Measurements from ENCODE around the gene AGO3.
A peak's percentile ranks its signal among the peaks of the same experiment; 100 is the strongest.
"Not testable (repeated sequence)": the region's sequence is repeated elsewhere in the genome, so short reads cannot be mapped to it uniquely, and the experiment has no call there.

Gene AGO3

GRCh38 chr1:36014722-36015220 is 83.9 kb downstream of the AGO3 start:
- DNase-seq = no peak

- DNase-seq = no peak
Observed at GRCh38 chr1:36016686-36017085, 85.8 kb downstream of the AGO3 start.

- DNase-seq = no peak
Observed at GRCh38 chr1:36023098-36023769, 92.3 kb downstream of the AGO3 start.

GRCh38 chr1:36024024-36024423 is 93.1 kb downstream of the AGO3 start:
- not testable (repeated sequence) for DNase-seq

- no peak for DNase-seq
Observed at GRCh38 chr1:36024847-36025246, 93.9 kb downstream of the AGO3 start.

- no peak for DNase-seq
Observed at GRCh38 chr1:36027766-36028165, 96.9 kb downstream of the AGO3 start.

GRCh38 chr1:36031441-36031840 is 100.5 kb downstream of the AGO3 start:
- no peak for DNase-seq

- DNase-seq = no peak
Observed at GRCh38 chr1:36034692-36035091, 103.8 kb downstream of the AGO3 start.

- no peak for DNase-seq
Observed at GRCh38 chr1:36035154-36035553, 104.2 kb downstream of the AGO3 start.

- DNase-seq = no peak
Observed at GRCh38 chr1:36040238-36040637, 109.3 kb downstream of the AGO3 start.

GRCh38 chr1:36051821-36052220 is 120.9 kb downstream of the AGO3 start:
- no peak for DNase-seq

- no peak for DNase-seq
Observed at GRCh38 chr1:36053978-36054377, 123.1 kb downstream of the AGO3 start.

GRCh38 chr1:36055706-36056105 is 124.8 kb downstream of the AGO3 start:
- DNase-seq = no peak

GRCh38 chr1:36062315-36062714 is 131.4 kb downstream of the AGO3 start:
- no peak for DNase-seq

GRCh38 chr1:36067871-36068270 is 137.0 kb downstream of the AGO3 start:
- DNase-seq = no peak

GRCh38 chr1:36068866-36069265 is 138.0 kb downstream of the AGO3 start:
- DNase-seq = no peak

- no peak for DNase-seq
Observed at GRCh38 chr1:36070349-36070748, 139.4 kb downstream of the AGO3 start.

GRCh38 chr1:36076979-36077573 is 146.2 kb downstream of the AGO3 start:
- DNase-seq = no peak

- no peak for DNase-seq
Observed at GRCh38 chr1:36080236-36080635, 149.3 kb downstream of the AGO3 start.

GRCh38 chr1:36080801-36081200 is 149.9 kb downstream of the AGO3 start:
- no peak for DNase-seq

- DNase-seq = no peak
Observed at GRCh38 chr1:36081926-36082485, 151.1 kb downstream of the AGO3 start.

GRCh38 chr1:36083219-36083618 is 152.3 kb downstream of the AGO3 start:
- no peak for DNase-seq

- peak; percentile 87 for DNase-seq
Observed at GRCh38 chr1:36083635-36084496, 153.0 kb downstream of the AGO3 start, which contains the start of gene TEKT2. Gene TEKT2, plus strand, starts transcription at chr1:36084094. Its CDS starts 828 bp downstream, at chr1:36084922.
